HTR-8/SVneo (cell line): Measurements from ENCODE around the gene ADD3.
A peak's percentile ranks its signal among the peaks of the same experiment; 100 is the strongest.
"Not testable (repeated sequence)": the region's sequence is repeated elsewhere in the genome, so short reads cannot be mapped to it uniquely, and the experiment has no call there.

Source experiments
- DNase-seq: peaks from one replicate; pipeline ENCODE4 v3.0.0; 2011; ENCODE audit warnings: low spot score, mixed read lengths; ENCODE audit not compliant: insufficient read length
- FAIRE-seq: peaks from 2 replicates; lab custom pipeline; 2011; peaks lifted over from hg19 to GRCh38; lab: Jason Lieb, UNC

Gene ADD3

DNA sequence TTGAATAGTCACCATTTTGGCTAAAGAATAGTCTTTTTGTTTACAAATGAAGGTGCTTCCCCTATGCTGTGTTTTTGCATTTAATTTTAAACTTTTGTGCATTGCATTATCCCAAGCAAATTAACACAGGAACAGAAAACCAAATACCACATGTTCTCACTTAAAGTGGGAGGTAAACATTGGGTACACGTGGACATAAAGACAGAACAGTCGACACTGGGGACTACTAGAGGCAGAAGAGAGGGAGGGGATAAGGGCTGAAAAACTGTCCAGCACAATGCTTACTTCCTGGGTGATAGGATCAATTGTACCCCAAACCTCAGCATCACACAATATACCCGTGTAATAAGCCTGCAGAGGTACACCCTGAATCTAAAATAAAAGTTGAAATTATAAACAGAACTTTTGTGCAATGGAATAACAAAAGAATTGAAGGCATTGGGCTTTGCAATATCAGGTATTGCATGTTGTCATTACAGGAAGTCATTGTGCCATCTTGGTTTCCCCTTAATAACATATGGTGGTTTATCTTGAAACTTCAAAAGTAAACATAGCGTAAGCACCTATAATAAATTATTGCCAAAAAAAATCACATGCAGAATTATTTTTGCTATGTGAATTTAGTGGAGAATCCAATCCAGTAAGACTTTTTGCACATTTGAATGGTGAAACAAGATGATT lies 16.1 kb downstream of the ADD3 start:
- FAIRE-seq: no peak
- no peak for DNase-seq

GRCh38 chr10:110029450-110029849 lies 21.7 kb downstream of the ADD3 start:
- FAIRE-seq (no peak), DNase-seq (no peak)

- no peak for DNase-seq
- no peak for FAIRE-seq
These were observed 25.3 kb downstream of the ADD3 start for GRCh38 chr10:110032801-110033700.

DNA sequence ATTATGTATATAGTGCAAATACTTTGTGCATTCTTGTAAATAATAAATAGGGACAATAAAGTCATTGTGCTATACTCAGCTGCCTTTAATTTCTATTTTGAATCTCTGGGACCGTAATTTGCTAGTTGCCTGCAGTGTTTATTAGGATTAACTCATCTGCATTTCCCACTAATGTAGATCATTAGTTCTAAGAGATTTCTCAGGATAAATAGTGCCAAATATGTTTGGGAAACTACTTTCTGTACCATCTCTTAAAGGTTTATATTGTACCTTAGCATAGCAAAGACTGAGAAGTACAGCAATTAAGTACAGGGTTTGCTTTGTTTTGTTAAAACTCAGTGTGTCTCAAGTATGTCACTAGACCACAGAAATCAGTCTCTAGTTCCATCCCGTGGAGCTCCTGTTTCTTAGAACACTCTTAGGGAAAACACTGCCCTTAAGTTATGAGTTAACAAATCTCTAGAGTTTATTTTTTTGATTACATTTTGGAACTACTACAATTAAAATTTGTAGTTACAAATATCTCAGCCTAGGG lies 26.0 kb downstream of the ADD3 start:
- FAIRE-seq (no peak), DNase-seq (no peak)

DNA sequence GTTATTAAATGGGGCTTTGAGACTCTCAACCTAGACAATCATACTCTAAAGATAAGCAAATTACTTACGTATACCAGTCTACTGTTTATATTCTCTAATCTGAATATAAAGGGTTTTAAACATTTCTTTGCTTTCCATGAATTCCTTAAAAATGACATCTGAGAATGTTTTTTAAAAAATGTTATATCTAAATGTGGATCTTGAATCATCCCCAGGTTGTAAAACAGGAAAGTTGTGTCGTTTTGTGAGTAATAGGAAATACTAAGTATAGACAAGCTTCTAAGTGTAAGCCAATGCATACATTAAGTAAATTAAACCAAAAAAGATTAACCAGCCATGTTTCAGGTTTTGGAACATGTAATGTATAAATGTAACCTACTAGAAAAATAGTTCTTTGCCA lies 26.8 kb downstream of the ADD3 start:
- DNase-seq: no peak
- no peak for FAIRE-seq

- FAIRE-seq: no peak
- no peak for DNase-seq
These were observed 27.5 kb downstream of the ADD3 start for GRCh38 chr10:110035070-110035921.

DNA sequence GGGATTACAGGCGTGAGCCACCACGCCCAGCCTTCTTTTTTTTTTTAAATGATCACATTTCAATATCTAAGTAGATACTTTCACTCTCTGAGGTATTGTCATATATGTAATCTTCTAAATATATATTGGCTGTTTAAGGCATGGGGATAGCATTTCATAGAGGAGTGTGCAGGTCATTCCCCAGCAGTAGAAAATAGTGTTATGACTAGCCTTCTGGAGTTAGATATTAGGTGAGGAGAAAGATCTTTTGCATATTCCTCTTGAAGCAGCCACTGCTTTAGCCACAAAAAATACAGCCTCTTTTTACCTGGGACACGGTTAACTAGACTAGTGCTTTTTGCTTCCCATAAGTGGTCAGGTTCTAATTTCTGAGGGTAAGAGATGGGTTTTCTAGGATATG lies 28.9 kb downstream of the ADD3 start:
- DNase-seq (no peak), FAIRE-seq (no peak)

- DNase-seq (no peak), FAIRE-seq (no peak)
These were observed 31.5 kb downstream of the ADD3 start for GRCh38 chr10:110039254-110039653.

- DNase-seq (no peak), FAIRE-seq (no peak)
These were observed 32.3 kb downstream of the ADD3 start for GRCh38 chr10:110040108-110040507.

- no peak for FAIRE-seq
- DNase-seq: peak; percentile 14
These were observed 33.1 kb downstream of the ADD3 start for GRCh38 chr10:110040767-110041478.

- no peak for DNase-seq
- no peak for FAIRE-seq
These were observed 33.7 kb downstream of the ADD3 start for GRCh38 chr10:110041479-110041829.

- DNase-seq (peak; percentile 10), FAIRE-seq (no peak)
These were observed 34.4 kb downstream of the ADD3 start for GRCh38 chr10:110042181-110042580.

DNA sequence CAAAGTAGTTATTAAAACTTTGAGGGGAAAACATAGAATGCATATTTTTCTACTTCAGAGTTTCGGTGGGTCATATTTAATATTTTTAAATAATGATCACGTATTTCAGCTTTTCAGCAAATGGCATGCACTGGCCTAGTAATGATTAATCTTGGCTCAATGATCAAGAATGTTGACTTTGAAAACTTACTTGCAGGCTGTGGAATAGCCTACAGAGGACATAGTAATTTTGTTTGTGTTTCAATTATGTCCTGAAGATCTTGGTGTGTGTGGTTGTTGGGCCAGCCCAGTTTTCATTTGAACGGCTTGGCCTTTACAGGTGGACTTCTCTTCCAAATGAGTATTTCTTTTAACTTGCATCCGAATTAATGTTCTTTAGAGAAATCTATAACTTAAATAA lies 35.1 kb downstream of the ADD3 start:
- no peak for DNase-seq
- FAIRE-seq: no peak

GRCh38 chr10:110044681-110045080 lies 36.9 kb downstream of the ADD3 start:
- DNase-seq (no peak), FAIRE-seq (no peak)

GRCh38 chr10:110045772-110046171 lies 38.0 kb downstream of the ADD3 start:
- FAIRE-seq: no peak
- DNase-seq: no peak

DNA sequence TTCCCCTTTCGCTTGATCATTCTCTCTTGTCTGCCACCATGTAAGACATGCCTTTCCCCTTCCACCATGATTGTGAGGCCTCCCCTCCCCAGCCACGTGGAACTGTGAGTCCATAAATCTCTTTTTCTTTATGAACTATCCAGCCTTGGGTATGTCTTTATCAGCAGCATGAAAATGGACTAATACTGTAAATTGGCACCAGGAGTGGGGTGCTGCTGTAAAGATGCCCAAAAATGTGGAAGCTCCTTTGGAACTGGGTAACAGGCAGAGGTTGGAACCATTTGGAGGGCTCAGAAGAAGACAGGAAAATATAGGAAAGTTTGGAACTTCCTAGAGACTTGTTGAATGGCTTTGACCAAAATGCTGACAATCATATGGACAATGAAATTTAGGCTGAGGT lies 40.4 kb downstream of the ADD3 start:
- DNase-seq, FAIRE-seq: not testable (repeated sequence)

DNA sequence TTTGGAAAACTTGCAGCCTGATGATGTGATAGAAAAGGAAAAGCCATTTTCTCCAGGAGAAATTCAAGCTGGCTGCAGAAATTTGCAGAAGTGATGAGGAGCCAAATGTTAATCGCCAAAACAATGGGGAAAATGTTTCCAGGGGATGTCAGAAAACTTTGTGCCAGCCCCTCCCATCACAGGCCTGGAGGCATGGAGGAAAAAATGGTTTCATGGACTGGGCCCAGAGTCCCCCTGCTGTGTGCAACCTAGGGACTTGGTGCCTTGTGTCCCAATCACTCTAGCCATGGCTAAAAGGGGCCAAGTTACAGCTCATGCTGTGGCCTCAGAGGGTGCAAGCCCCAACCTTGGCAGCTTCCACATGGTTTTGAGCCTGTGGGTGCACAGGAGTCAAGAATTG lies 41.0 kb downstream of the ADD3 start:
- DNase-seq: no peak
- FAIRE-seq: no peak

- not testable (repeated sequence) for FAIRE-seq, DNase-seq
These were observed 42.3 kb downstream of the ADD3 start for GRCh38 chr10:110049889-110050591.

DNA sequence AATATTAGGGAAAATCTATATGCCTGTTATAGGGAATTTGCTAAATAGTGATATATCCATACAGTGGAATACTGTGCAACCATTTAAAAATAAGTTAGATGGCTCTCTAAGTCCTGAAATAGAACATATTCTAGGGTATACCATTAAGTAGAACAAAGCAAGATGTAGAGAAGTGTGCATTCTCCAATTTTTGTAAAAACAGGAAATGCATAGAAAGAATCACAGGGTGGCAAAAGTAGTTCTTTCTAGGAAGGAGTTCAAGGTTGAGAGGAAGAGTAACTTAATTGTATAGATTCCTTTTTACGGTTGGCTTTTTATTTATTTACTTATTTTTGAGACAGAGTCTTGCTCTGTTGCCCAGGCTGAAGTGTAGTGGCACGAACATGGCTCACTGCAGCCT lies 43.7 kb downstream of the ADD3 start:
- no peak for DNase-seq

More for the DNA sequence above, 43.7 kb downstream of the ADD3 start:
- no peak for FAIRE-seq
